K562 (cell line): ENCODE measurements around the gene MYO1B. TPM values are rescaled to one million over a fixed set of nuclear protein-coding genes. Genes with fewer than 3 reads are reported as not detected.

ENCODE experiments used
- ATAC-seq: fragments of 200-7000 bp; cut with Tn5 transposase; 3 replicates; pipeline ENCODE4 v1.9.1; 2020; ENCODE audit warnings: moderate library complexity
- BruUV-seq: library from RNA; stranded (reverse); fragments of 400-500 nt; replicated peaks from 2 replicates; lab custom pipeline; 2021; lab: Mats Ljungman, UMichigan
- CTCF ChIA-PET: fragments of 300-600 bp; formaldehyde crosslinking; extraction: SDS; loops from one replicate; lab custom pipeline; 2021; ENCODE audit warnings: low intra/inter-chr PET ratio; lab: Yijun Ruan, JAX
- POLR2A ChIA-PET: fragments of 300-600, 350-650 bp; sonication (Branson Sonifier 250); formaldehyde crosslinking; extraction: SDS; loops from one replicate; lab custom pipeline; 2021; ENCODE audit warnings: antibody characterized with exemption, inconsistent platforms; lab: Yijun Ruan, JAX
- DNase-seq, 4 experiments: peaks; one replicate each; pipeline versions ENCODE4 v3.0.0 to v3.0.0-alpha.2; 2011 to 2018; ENCODE audit warnings: low spot score in 3 of 4, mixed read lengths in 3 of 4; ENCODE audit errors: extremely low read depth in 1 of 4
- FAIRE-seq: peaks from 2 replicates; lab custom pipeline; 2011; peaks lifted over from hg19 to GRCh38; lab: Jason Lieb, UNC
- H2AFZ ChIP-seq: 2 replicates; pipeline ENCODE4 v1.6.0; 2011; ENCODE audit warnings: low read depth, low read length, control low read depth, inconsistent platforms
- H3K27ac ChIP-seq: fragments of 200-600 bp; 3 replicates; pipeline ENCODE4 v1.8.0; 2011; ENCODE audit warnings: low read depth, mild to moderate bottlenecking, control low read depth, inconsistent platforms, low read length, moderate library complexity, mixed read lengths; ENCODE audit errors: extremely low read depth
- H3K27me3 ChIP-seq, 2 experiments: fragments of 300-600 bp in 1 of 2; 2 replicates in 1 of 2; 3 replicates in 1 of 2; pipeline versions ENCODE4 v1.6.0 to v1.8.0; 2011; ENCODE audit warnings: inconsistent platforms in 2 of 2, low read length in 2 of 2, mild to moderate bottlenecking in 1 of 2, mixed read lengths in 1 of 2, moderate library complexity in 1 of 2; ENCODE audit not compliant: control insufficient read depth in 2 of 2, insufficient read depth in 2 of 2
- H3K36me3 ChIP-seq: fragments of 300-600 bp; 3 replicates; pipeline ENCODE4 v1.8.0; 2011; ENCODE audit warnings: mild to moderate bottlenecking, low read length, inconsistent platforms; ENCODE audit not compliant: control insufficient read depth, insufficient read depth
- H3K4me1 ChIP-seq, 2 experiments: fragments of 200-600 bp in 1 of 2; replicated peaks in 1 of 2; 2 replicates in 1 of 2; 3 replicates in 1 of 2; pipeline versions ENCODE4 v1.5.1 to v1.8.0; 2011; ENCODE audit warnings: inconsistent platforms in 2 of 2, low read length in 2 of 2, mild to moderate bottlenecking in 1 of 2, mixed read lengths in 1 of 2, moderate library complexity in 1 of 2; ENCODE audit not compliant: control insufficient read depth in 2 of 2, insufficient read depth in 2 of 2
- H3K4me2 ChIP-seq: 2 replicates; pipeline ENCODE4 v1.6.1; 2011; ENCODE audit warnings: low read length, control low read depth, inconsistent platforms, mixed read lengths; ENCODE audit not compliant: insufficient read depth
- H3K4me3 ChIP-seq: fragments of 200-600 bp; sonication (generic), shearing (Covaris generic); 2 replicates; pipeline ENCODE4 v1.5.1; 2016; ENCODE audit warnings: control low read depth, inconsistent platforms
- H3K79me2 ChIP-seq: fragments of 200-600 bp; 3 replicates; pipeline ENCODE4 v1.8.0; 2011; ENCODE audit warnings: low read length, inconsistent platforms; ENCODE audit not compliant: control insufficient read depth, insufficient read depth
- H3K9ac ChIP-seq, 2 experiments: 2 replicates each; pipeline versions ENCODE4 v1.6.0 to v1.6.1; 2011; ENCODE audit warnings: low read depth in 2 of 2, low read length in 2 of 2, control low read depth in 1 of 2, inconsistent platforms in 1 of 2, mild to moderate bottlenecking in 1 of 2, mixed read lengths in 1 of 2; ENCODE audit not compliant: insufficient read depth in 1 of 2
- H3K9me1 ChIP-seq: one replicate; pipeline ENCODE4 v1.6.0; 2011; ENCODE audit warnings: inconsistent platforms, mild to moderate bottlenecking, low read length, moderate library complexity; ENCODE audit not compliant: control insufficient read depth, insufficient read depth
- H3K9me3 ChIP-seq: replicated peaks from 2 replicates; pipeline ENCODE4 v1.5.1; 2011; ENCODE audit warnings: low read depth, low read length, inconsistent platforms; ENCODE audit not compliant: control insufficient read depth, insufficient read depth
- H4K20me1 ChIP-seq: replicated peaks from 2 replicates; pipeline ENCODE4 v1.6.1; 2011; ENCODE audit warnings: low read length, inconsistent platforms, mixed read lengths; ENCODE audit not compliant: control insufficient read depth, insufficient read depth
- BCL6 ChIP-seq: fragments of 250-450 bp; sonication (Bioruptor Pico); IDR thresholded peaks from 2 replicates; pipeline ENCODE4 v1.4.0; 2020
- CHCHD3 ChIP-seq: fragments of 250-450 bp; sonication (Bioruptor Pico); IDR thresholded peaks from 2 replicates; pipeline ENCODE4 v2.1.2; 2022; ENCODE audit warnings: mild to moderate bottlenecking
- GTF2A2 ChIP-seq: IDR thresholded peaks from 2 replicates; pipeline ENCODE4 v1.6.1; 2016; ENCODE audit warnings: mild to moderate bottlenecking, missing genetic modification characterization, missing compliant biosample characterization
- PRPF4 ChIP-seq: fragments of 200-400 bp; formaldehyde crosslinking; IDR thresholded peaks from one replicate; pipeline ENCODE4 v1.6.1; 2017; ENCODE audit warnings: low read length, low read depth, mild to moderate bottlenecking; ENCODE audit not compliant: insufficient read depth, poor library complexity, severe bottlenecking
- WGBS: fragments of 100-300 bp; shearing (Covaris generic); methylation state at CpG from one replicate; pipeline ENCODE4 v1.1.6; 2016; ENCODE audit warnings: low coverage, mixed read lengths; ENCODE audit not compliant: insufficient coverage; ENCODE audit errors: missing lambda C conversion rate; 5-methylcytosine and 5-hydroxymethylcytosine counted together
- in situ Hi-C: fragments of 300-500 bp; cut with MboI; formaldehyde crosslinking; loops from 4 replicates; pipeline ENCODE4 v1.15.0; 2018; ENCODE audit warnings: inconsistent platforms, mixed read lengths
- intact Hi-C: fragments of 100-400 bp; cut with micrococcal nuclease; formaldehyde crosslinking; loops from 2 replicates; pipeline ENCODE4 v1.14.2; 2022
- polyA plus RNA-seq, 8 experiments: library from polyadenylated mRNA; depleted of rRNA in 4 of 8; stranded (reverse) in 5 of 8; unstranded in 3 of 8; fragments of >200 nt; fragmentation: Nextera tagmentation in 2 of 8; fragmentation: Illumina TruSeq in 1 of 8; extraction: Ambion mirVana in 2 of 8; extraction: Trizol in 1 of 8; gene quantifications; 2 replicates each; pipeline versions ENCODE4 v1.2.1 to v1.2.3, GENCODE V29; 2011 to 2014; ENCODE audit warnings: inconsistent platforms in 1 of 8, missing spikeins in 1 of 8
- total RNA-seq, 7 experiments: library from RNA; depleted of rRNA in 6 of 7; stranded (reverse); fragments of >200 nt in 6 of 7; fragmentation: Illumina TruSeq in 2 of 7; extraction: Trizol in 2 of 7; gene quantifications; 2 replicates each; pipeline versions ENCODE4 v1.2.1 to v1.2.3, GENCODE V29; 2011 to 2021; ENCODE audit warnings: low replicate concordance in 1 of 7
- TF ChIP-seq, protein P1 (sequence below): fragments of 250-450 bp; sonication (Bioruptor Pico); IDR thresholded peaks from 2 replicates; pipeline ENCODE4 v1.5.0; 2021
- TF ChIP-seq, protein P2 (sequence below), 2 experiments: fragments of 450-650 bp in 1 of 2; sonication (generic) in 1 of 2; formaldehyde crosslinking in 1 of 2; IDR thresholded peaks in 1 of 2; conservative IDR thresholded peaks in 1 of 2; 2 replicates each; pipeline versions ENCODE4 v1.6.1 to v1.8.1; 2016 to 2023; ENCODE audit warnings: mild to moderate bottlenecking in 2 of 2, moderate library complexity in 2 of 2, inconsistent platforms in 1 of 2, missing genetic modification reagents in 1 of 2

Gene MYO1B
- total and polyA plus RNA-seq, 9 of the 15 experiments (the other 6 are each of a cell fraction or from before 2014, with no cell fraction given), result 0.04 to 0.33 (median 0.20) TPM; not detected in 5

DNA sequence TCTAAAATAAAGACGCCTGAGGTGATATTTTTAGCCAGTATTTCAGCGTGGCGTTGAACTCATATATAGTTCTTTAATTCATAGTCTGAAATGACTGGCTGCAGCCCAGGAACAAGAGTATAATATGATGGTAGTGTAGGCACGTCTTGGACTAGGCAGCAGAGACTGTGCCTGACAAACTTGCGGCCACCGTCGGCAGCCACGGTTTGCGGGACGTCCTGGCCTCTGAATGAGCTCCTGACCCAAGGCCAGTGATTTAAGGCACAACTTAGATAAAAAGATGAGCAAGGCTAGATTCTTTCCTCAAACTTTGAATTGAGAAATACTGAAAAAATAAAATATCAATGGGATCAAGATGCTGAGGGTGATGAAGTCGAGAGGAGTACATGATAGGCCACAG, 40.0 kb downstream of the MYO1B start:
- H3K4me3 ChIP-seq, result no peak overlapping the region
- H3K9me1 ChIP-seq, result no peaks in the 10 kb centered on the region
- TF ChIP-seq GTF2A2 (no peak), CHCHD3 (CRISPR knock-in tag) (no peak), BCL6 (CRISPR knock-in tag) (no peak), PRPF4 (no peak)
- TF ChIP-seq, protein P1, sequence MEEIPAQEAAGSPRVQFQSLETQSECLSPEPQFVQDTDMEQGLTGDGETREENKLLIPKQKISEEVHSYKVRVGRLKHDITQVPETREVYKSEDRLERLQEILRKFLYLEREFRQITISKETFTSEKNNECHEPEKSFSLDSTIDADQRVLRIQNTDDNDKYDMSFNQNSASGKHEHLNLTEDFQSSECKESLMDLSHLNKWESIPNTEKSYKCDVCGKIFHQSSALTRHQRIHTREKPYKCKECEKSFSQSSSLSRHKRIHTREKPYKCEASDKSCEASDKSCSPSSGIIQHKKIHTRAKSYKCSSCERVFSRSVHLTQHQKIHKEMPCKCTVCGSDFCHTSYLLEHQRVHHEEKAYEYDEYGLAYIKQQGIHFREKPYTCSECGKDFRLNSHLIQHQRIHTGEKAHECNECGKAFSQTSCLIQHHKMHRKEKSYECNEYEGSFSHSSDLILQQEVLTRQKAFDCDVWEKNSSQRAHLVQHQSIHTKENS (CRISPR knock-in tag), result no peak
- TF ChIP-seq, protein P2, sequence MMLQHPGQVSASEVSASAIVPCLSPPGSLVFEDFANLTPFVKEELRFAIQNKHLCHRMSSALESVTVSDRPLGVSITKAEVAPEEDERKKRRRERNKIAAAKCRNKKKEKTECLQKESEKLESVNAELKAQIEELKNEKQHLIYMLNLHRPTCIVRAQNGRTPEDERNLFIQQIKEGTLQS (IDR thresholded peaks at IDR 0.05), result no peak
- TF ChIP-seq, protein P2 (CRISPR knock-in tag; conservative IDR thresholded peaks at IDR 0.05), result no peak
- no peak for ATAC-seq
- H3K27ac ChIP-seq, result no peak overlapping the region
- H3K9me3 ChIP-seq, result no peaks in the 10 kb centered on the region
- no TSS peak for BruUV-seq
- DNase-seq, result no peak
- H3K4me2 ChIP-seq, result no peak overlapping the region
- intact Hi-C loops (no loop called here), in situ Hi-C loops (no loop called here)
- ChIA-PET POLR2A (no interaction called here), CTCF (no interaction called here)
- WGBS, result 1% methylated on average over 11 of the region's 11 CpGs
- FAIRE-seq, result no peak
- H4K20me1 ChIP-seq, result no peaks in the 10 kb centered on the region
- H3K79me2 ChIP-seq, result no peaks in the 10 kb centered on the region
- no peaks in the 10 kb centered on the region for H3K36me3 ChIP-seq
- no peak overlapping the region for H2AFZ ChIP-seq
- H3K27me3 ChIP-seq, result no peaks in the 10 kb centered on the region; a peak in 2 of 5 replicates
- no peak overlapping the region for H3K9ac ChIP-seq
- H3K4me1 ChIP-seq, result no peaks in the 10 kb centered on the region
